HCT116 (cell line): ENCODE results near the gene EARS2. TPM values are rescaled to one million over a fixed set of nuclear protein-coding genes. Genes with fewer than 3 reads are reported as not detected.
A peak's percentile ranks its signal among the peaks of the same experiment; 100 is the strongest.

Source experiments
- ATAC-seq: fragments of 200-7000 bp; cut with Tn5 transposase; 2 replicates; pipeline ENCODE4 v1.9.1; 2020; ENCODE audit warnings: mild to moderate bottlenecking, moderate library complexity
- BruUV-seq: library from RNA; stranded (reverse); fragments of 400-500 nt; replicated peaks from 2 replicates; lab custom pipeline; 2021; lab: Mats Ljungman, UMichigan
- CTCF ChIA-PET: fragments of 300-600 bp; sonication (Branson Sonifier 250); formaldehyde crosslinking; loops from one replicate; lab custom pipeline; 2021; ENCODE audit warnings: antibody characterized with exemption; lab: Charles Lee
- POLR2A ChIA-PET: fragments of 300-600, 350-600 bp; sonication (Branson Sonifier 250); formaldehyde crosslinking; loops from one replicate; lab custom pipeline; 2021; ENCODE audit warnings: antibody characterized with exemption; lab: Charles Lee
- RAD21 ChIA-PET, 2 experiments: fragments of 300-600 bp; sonication (Branson Sonifier 250); formaldehyde crosslinking; loops; one replicate each; lab custom pipeline; 2023; ENCODE audit warnings: low total read pairs in 2 of 2; ENCODE audit not compliant: uncharacterized antibody in 2 of 2, unreplicated experiment in 2 of 2, low non-redundant PET in 1 of 2; lab: Charles Lee
- DNase-seq: peaks from one replicate; pipeline ENCODE4 v3.0.0-alpha.2; 2010; ENCODE audit warnings: low read depth, low spot score
- H2AFZ ChIP-seq: fragments of 200-600 bp; shearing (Covaris generic), sonication (generic); 2 replicates; pipeline ENCODE4 v1.6.1; 2017; ENCODE audit warnings: low read depth, mixed run types, mixed read lengths, antibody characterized with exemption, low read length; ENCODE audit not compliant: poor library complexity, severe bottlenecking
- H3K27ac ChIP-seq: 2 replicates; pipeline ENCODE4 v1.5.1; 2012; ENCODE audit warnings: low read depth, low read length
- H3K27me3 ChIP-seq: fragments of 200-600 bp; sonication (generic); 2 replicates; pipeline ENCODE4 v1.6.1; 2016; ENCODE audit warnings: mixed run types, low read length, mixed read lengths; ENCODE audit not compliant: insufficient read depth
- H3K36me3 ChIP-seq, 2 experiments: fragments of 200-500 bp in 1 of 2; fragments of 200-600 bp in 1 of 2; sonication (Bioruptor generic) in 1 of 2; sonication (generic) in 1 of 2; 2 replicates each; pipeline versions ENCODE4 v1.5.1 to v1.6.1; 2014 to 2016; ENCODE audit warnings: low read length in 2 of 2, inconsistent platforms in 1 of 2, mixed read lengths in 1 of 2, mixed run types in 1 of 2; ENCODE audit not compliant: insufficient read depth in 2 of 2, control insufficient read depth in 1 of 2
- H3K4me1 ChIP-seq, 2 experiments: fragments of 200-600 bp in 1 of 2; sonication (generic) in 1 of 2; 2 replicates each; pipeline versions ENCODE4 v1.5.1 to v1.6.1; 2012 to 2017; ENCODE audit warnings: low read length in 2 of 2, inconsistent platforms in 1 of 2, mild to moderate bottlenecking in 1 of 2, mixed read lengths in 1 of 2, mixed run types in 1 of 2, moderate library complexity in 1 of 2; ENCODE audit not compliant: insufficient read depth in 2 of 2, control insufficient read depth in 1 of 2
- H3K4me2 ChIP-seq: fragments of 200-600 bp; sonication (generic); 2 replicates; pipeline ENCODE4 v1.6.1; 2017; ENCODE audit warnings: mixed run types, low read length, mixed read lengths
- H3K4me3 ChIP-seq, 2 experiments: fragments of 200-600 bp in 1 of 2; sonication (generic) in 1 of 2; replicated peaks in 1 of 2; 2 replicates each; pipeline ENCODE4 v1.5.1; 2011 to 2016; ENCODE audit warnings: low read length in 2 of 2, control low read depth in 1 of 2, low read depth in 1 of 2, mild to moderate bottlenecking in 1 of 2, mixed read lengths in 1 of 2, mixed run types in 1 of 2
- H3K79me2 ChIP-seq: fragments of 200-600 bp; sonication (generic); 2 replicates; pipeline ENCODE4 v1.6.1; 2017; ENCODE audit warnings: mild to moderate bottlenecking, mixed run types, low read length, moderate library complexity, mixed read lengths; ENCODE audit not compliant: insufficient read depth
- H3K9ac ChIP-seq: fragments of 200-600 bp; sonication (generic); 2 replicates; pipeline ENCODE4 v1.6.1; 2016; ENCODE audit warnings: low read length, mixed read lengths
- H3K9me2 ChIP-seq: fragments of 200-600 bp; sonication (generic), shearing (Covaris generic); 2 replicates; pipeline ENCODE4 v1.6.1; 2017; ENCODE audit warnings: mixed run types, mild to moderate bottlenecking, moderate library complexity; ENCODE audit not compliant: insufficient read depth
- H3K9me3 ChIP-seq, 2 experiments: fragments of 200-500 bp in 1 of 2; fragments of 200-600 bp in 1 of 2; sonication (Bioruptor generic) in 1 of 2; sonication (generic) in 1 of 2; 2 replicates each; pipeline ENCODE4 v1.6.1; 2014 to 2017; ENCODE audit warnings: low read length in 2 of 2, mixed read lengths in 2 of 2, inconsistent platforms in 1 of 2, low read depth in 1 of 2, mild to moderate bottlenecking in 1 of 2, mixed run types in 1 of 2, moderate library complexity in 1 of 2; ENCODE audit not compliant: control insufficient read depth in 1 of 2, insufficient read depth in 1 of 2
- H4K20me1 ChIP-seq: fragments of 200-600 bp; sonication (generic), shearing (Covaris generic); 2 replicates; pipeline ENCODE4 v1.6.1; 2017; ENCODE audit warnings: mixed run types, mild to moderate bottlenecking, moderate library complexity; ENCODE audit not compliant: insufficient read depth
- ATF3 ChIP-seq: IDR thresholded peaks from 2 replicates; pipeline ENCODE4 v1.6.1; 2012
- CBX3 ChIP-seq: IDR thresholded peaks from 2 replicates; pipeline ENCODE4 v1.6.1; 2012; ENCODE audit warnings: low read depth
- CEBPB ChIP-seq: IDR thresholded peaks from 2 replicates; pipeline ENCODE4 v1.6.1; 2012; ENCODE audit warnings: low read depth
- CTCF ChIP-seq, 3 experiments: fragments of 200-600 bp in 1 of 3; sonication (generic) in 1 of 3; IDR thresholded peaks in 2 of 3; conservative IDR thresholded peaks in 1 of 3; 2 replicates each; pipeline ENCODE4 v1.5.1; 2012 to 2017; ENCODE audit warnings: low read depth in 2 of 3, low read length in 2 of 3, antibody characterized with exemption in 1 of 3, borderline replicate concordance in 1 of 3, control low read depth in 1 of 3, mild to moderate bottlenecking in 1 of 3, mixed read lengths in 1 of 3, mixed run types in 1 of 3, moderate library complexity in 1 of 3; ENCODE audit not compliant: insufficient read depth in 1 of 3
- EGR1 ChIP-seq: IDR thresholded peaks from 2 replicates; pipeline ENCODE4 v1.6.1; 2012; ENCODE audit warnings: low read depth
- EZH2 ChIP-seq: fragments of 200-600 bp; sonication (generic); IDR thresholded peaks from 2 replicates; pipeline ENCODE4 v1.6.1; 2017; ENCODE audit warnings: antibody characterized with exemption, mixed run types
- EZH2phosphoT487 ChIP-seq: fragments of 200-600 bp; IDR thresholded peaks from 2 replicates; pipeline ENCODE4 v1.6.1; 2018; ENCODE audit warnings: antibody characterized with exemption, borderline replicate concordance
- JUND ChIP-seq: IDR thresholded peaks from 2 replicates; pipeline ENCODE4 v1.6.1; 2012
- MAX ChIP-seq: IDR thresholded peaks from 2 replicates; pipeline ENCODE4 v1.6.1; 2012
- POLR2AphosphoS5 ChIP-seq: IDR thresholded peaks from 2 replicates; pipeline ENCODE4 v1.6.1; 2011; ENCODE audit warnings: mild to moderate bottlenecking, low read depth, low read length, moderate library complexity
- RAD21 ChIP-seq: IDR thresholded peaks from 2 replicates; pipeline ENCODE4 v1.6.1; 2012; ENCODE audit warnings: low read depth, mild to moderate bottlenecking
- SIN3A ChIP-seq: IDR thresholded peaks from 2 replicates; pipeline ENCODE4 v1.6.1; 2012; ENCODE audit warnings: low read depth
- SP1 ChIP-seq: IDR thresholded peaks from 2 replicates; pipeline ENCODE4 v1.6.1; 2012; ENCODE audit warnings: low read depth
- TCF7L2 ChIP-seq: IDR thresholded peaks from 2 replicates; pipeline ENCODE4 v1.7.0; 2011; ENCODE audit warnings: borderline replicate concordance, inconsistent platforms; ENCODE audit not compliant: insufficient read depth, insufficient read length; ENCODE audit errors: extremely low read depth
- YY1 ChIP-seq: IDR thresholded peaks from 2 replicates; pipeline ENCODE4 v1.6.1; 2011; ENCODE audit warnings: low read length, low read depth, moderate library complexity, mild to moderate bottlenecking; ENCODE audit not compliant: insufficient replicate concordance; ENCODE audit errors: extremely low read depth
- ZBTB33 ChIP-seq: IDR thresholded peaks from 2 replicates; pipeline ENCODE4 v1.6.1; 2011; ENCODE audit warnings: mild to moderate bottlenecking, low read length, moderate library complexity; ENCODE audit not compliant: insufficient replicate concordance; ENCODE audit errors: extremely low read depth
- ZFX ChIP-seq: fragments of 450-650 bp; IDR thresholded peaks from 2 replicates; pipeline ENCODE4 v1.6.1; 2017
- intact Hi-C: fragments of 100-400 bp; cut with micrococcal nuclease; formaldehyde crosslinking; loops from 2 replicates; pipeline ENCODE4 v1.10.0; 2022
- total RNA-seq: library from RNA; stranded (reverse); gene quantifications from one replicate; pipeline ENCODE4 v1.2.1, GENCODE V29; 2021; ENCODE audit not compliant: unreplicated experiment

Gene EARS2
- total RNA-seq, 1 experiment from 2014 or later, result 35.6 TPM

- no peak for TF ChIP-seq ZFX
- no peak for TF ChIP-seq SP1
- TF ChIP-seq CEBPB, result no peak
- no peak for TF ChIP-seq POLR2AphosphoS5
- TF ChIP-seq TCF7L2, result no peak
- no peak for TF ChIP-seq EZH2
Observed at GRCh38 chr16:23500212-23500861, 56.8 kb downstream of the EARS2 start (continued).

- CTCF ChIA-PET, result no interaction called here
- peaks cover 3 to 7% of the 10 kb centered on the region in 2 experiments; a peak in 1 of 4 replicates for H3K36me3 ChIP-seq
- BruUV-seq, result no TSS peak
- no peak overlapping the region for H2AFZ ChIP-seq
- H3K9me2 ChIP-seq, result no peaks in the 10 kb centered on the region
- peaks cover 9 to 30% of the 10 kb centered on the region in 2 experiments for H3K4me1 ChIP-seq
- POLR2A ChIA-PET, result no interaction called here
- no peak overlapping the region; the same call in 1 of the 2 replicates for H3K27ac ChIP-seq
- peak; percentile 45 for ATAC-seq
- H3K79me2 ChIP-seq, result peaks cover 93% of the 10 kb centered on the region
- H3K9me3 ChIP-seq, result no peaks in the 10 kb centered on the region
- TF ChIP-seq JUND, result no peak
- no peak for TF ChIP-seq CBX3
- no peak for TF ChIP-seq CTCF (IDR thresholded peaks at IDR 0.05 in 2 of 3, conservative IDR thresholded peaks at IDR 0.05 in 1 of 3; ENCODE audit: borderline replicate concordance in 1 of 3, insufficient read depth in 1 of 3, low read depth in 2 of 3, low read length in 2 of 3)
- TF ChIP-seq ZFX, result no peak
- TF ChIP-seq ATF3, result no peak
- TF ChIP-seq RAD21, result no peak
- TF ChIP-seq YY1, result no peak
- no peak for TF ChIP-seq EGR1
- TF ChIP-seq MAX, result no peak
- TF ChIP-seq SIN3A, result no peak
- no peak for TF ChIP-seq EZH2
- no peak for TF ChIP-seq EZH2phosphoT487
- no peak for TF ChIP-seq SP1
- no peak for TF ChIP-seq ZBTB33
- H3K9ac ChIP-seq, result no peak overlapping the region
- H4K20me1 ChIP-seq, result peaks cover 35% of the 10 kb centered on the region
- RAD21 ChIA-PET, result no interaction called here
- intact Hi-C loops, result no loop called here
- H3K4me2 ChIP-seq, result no peak overlapping the region
- DNase-seq, result no peak
- no peak overlapping the region for H3K4me3 ChIP-seq
- H3K27me3 ChIP-seq, result no peaks in the 10 kb centered on the region
Observed at GRCh38 chr16:23499801-23500200, 57.3 kb downstream of the EARS2 start.
